Endothelial cell of umbilical vein (primary cell): ENCODE results near the gene EIF4B.

Source experiments
- CTCF ChIP-seq, 2 donors: IDR thresholded peaks; 1 replicate in 1 of 2; 2 replicates in 1 of 2; pipeline ENCODE4 v1.5.1; 2011; ENCODE audit warnings: low read length in 2 of 2, mild to moderate bottlenecking in 2 of 2, moderate library complexity in 2 of 2, control low read depth in 1 of 2, inconsistent platforms in 1 of 2, low read depth in 1 of 2; ENCODE audit not compliant: insufficient read depth in 1 of 2; ENCODE audit errors: extremely low read depth in 1 of 2
- EZH2 ChIP-seq: IDR thresholded peaks from 2 replicates; pipeline ENCODE4 v1.6.1; 2012; ENCODE audit warnings: borderline replicate concordance, low read depth, mild to moderate bottlenecking, moderate library complexity, low read length, inconsistent platforms; ENCODE audit not compliant: severe bottlenecking
- MYC ChIP-seq: IDR thresholded peaks from one replicate; pipeline ENCODE4 v1.6.1; 2011; ENCODE audit warnings: mild to moderate bottlenecking, low read depth, low read length
- POLR2AphosphoS5 ChIP-seq: IDR thresholded peaks from 2 replicates; pipeline ENCODE4 v1.6.1; 2012; ENCODE audit warnings: low read depth, mild to moderate bottlenecking, control low read depth, low read length, moderate library complexity; ENCODE audit not compliant: insufficient read depth

GRCh38 chr12:52980650-52981423 lies 25.4 kb upstream of the EIF4B start:
- TF ChIP-seq CTCF (IDR thresholded peaks at IDR 0.05; ENCODE audit: extremely low read depth in 1 of 2, insufficient read depth in 1 of 2, low read depth in 1 of 2, low read length in 2 of 2) (peak; percentile 92 to 100), MYC (no peak), EZH2 (no peak), POLR2AphosphoS5 (no peak)
